HepG2 (cell line): ENCODE measurements around the gene NEU4. TPM values are rescaled to one million over a fixed set of nuclear protein-coding genes. Genes with fewer than 3 reads are reported as not detected.

Experiments
- BCLAF1 ChIP-seq: fragments of 450-650 bp; IDR thresholded peaks from 2 replicates; pipeline ENCODE4 v1.6.1; 2017; ENCODE audit warnings: mild to moderate bottlenecking
- EZH2 ChIP-seq: conservative IDR thresholded peaks from 2 replicates; pipeline ENCODE4 v1.6.1; 2012; ENCODE audit warnings: mild to moderate bottlenecking, low read depth, low read length, moderate library complexity
- GMEB1 ChIP-seq: sonication (generic); formaldehyde crosslinking; IDR thresholded peaks from 2 replicates; pipeline ENCODE4 v1.5.1; 2020; ENCODE audit warnings: missing genetic modification reagents, mild to moderate bottlenecking, borderline replicate concordance
- KDM1A ChIP-seq: IDR thresholded peaks from 2 replicates; pipeline ENCODE4 v1.6.1; 2016; ENCODE audit warnings: missing compliant biosample characterization
- POLR2AphosphoS5 ChIP-seq: IDR thresholded peaks from 2 replicates; pipeline ENCODE4 v1.6.1; 2012; ENCODE audit warnings: low read depth, low read length
- RNF2 ChIP-seq: fragments of 450-650 bp; conservative IDR thresholded peaks from 2 replicates; pipeline ENCODE4 v1.6.1; 2016; ENCODE audit warnings: low read depth
- SNAPC4 ChIP-seq: sonication (generic); formaldehyde crosslinking; IDR thresholded peaks from 2 replicates; pipeline ENCODE4 v1.4.0; 2020; ENCODE audit warnings: mild to moderate bottlenecking, missing genetic modification reagents
- SSRP1 ChIP-seq: IDR thresholded peaks from 2 replicates; pipeline ENCODE4 v1.6.1; 2016; ENCODE audit warnings: control low read depth
- ZBED4 ChIP-seq: sonication (generic); formaldehyde crosslinking; IDR thresholded peaks from 2 replicates; pipeline ENCODE4 v1.4.0; 2020; ENCODE audit warnings: missing genetic modification reagents, borderline replicate concordance
- ZNF143 ChIP-seq: sonication (generic); formaldehyde crosslinking; IDR thresholded peaks from 2 replicates; pipeline ENCODE4 v1.4.0; 2020; ENCODE audit warnings: missing genetic modification reagents
- ZNF281 ChIP-seq: sonication (generic); formaldehyde crosslinking; IDR thresholded peaks from 2 replicates; pipeline ENCODE4 v1.4.0; 2020; ENCODE audit warnings: missing genetic modification reagents, borderline replicate concordance
- ZNF333 ChIP-seq: sonication (generic); formaldehyde crosslinking; IDR thresholded peaks from 2 replicates; pipeline ENCODE4 v1.4.0; 2020; ENCODE audit warnings: mild to moderate bottlenecking, missing genetic modification reagents, borderline replicate concordance
- ZNF567 ChIP-seq: sonication (generic); formaldehyde crosslinking; IDR thresholded peaks from 2 replicates; pipeline ENCODE4 v1.8.1; 2023; ENCODE audit warnings: mild to moderate bottlenecking, missing genetic modification reagents, borderline replicate concordance
- polyA plus RNA-seq, 8 experiments: library from polyadenylated mRNA; depleted of rRNA in 3 of 8; stranded (reverse) in 7 of 8; unstranded in 1 of 8; fragments of >200 nt; fragmentation: Illumina TruSeq in 4 of 8; extraction: Trizol in 4 of 8; gene quantifications; 2 replicates each; pipeline versions ENCODE4 v1.2.1 to v1.2.3, GENCODE V29; 2011 to 2016; ENCODE audit warnings: low read depth in 4 of 8, missing spikeins in 1 of 8, mixed read lengths in 1 of 8; ENCODE audit not compliant: insufficient read depth in 1 of 8
- total RNA-seq, 5 experiments: library from RNA; depleted of rRNA; stranded (reverse); fragments of >200 nt; fragmentation: Illumina TruSeq; extraction: Trizol; gene quantifications; 2 replicates each; pipeline ENCODE4 v1.2.3, GENCODE V29; 2016; ENCODE audit warnings: low read depth in 1 of 5

Gene NEU4
- total and polyA plus RNA-seq, 2 of the 13 experiments (the other 11 are each of a cell fraction or from before 2014, with no cell fraction given) = 53.5 to 107 TPM

- TF ChIP-seq SNAPC4 (CRISPR knock-in tag) (peak; percentile 84), SSRP1 (peak; percentile 93), GMEB1 (CRISPR knock-in tag) (peak; percentile 55; the same call in 1 of the 2 replicates), ZNF281 (CRISPR knock-in tag) (peak; percentile 73; the same call in 1 of the 2 replicates), KDM1A (peak; percentile 64; the same call in 1 of the 2 replicates), ZNF567 (CRISPR knock-in tag) (no peak), EZH2 (no peak), POLR2AphosphoS5 (no peak), ZNF143 (CRISPR knock-in tag) (no peak), RNF2 (peak; percentile 83; the same call in 1 of the 2 replicates), ZNF333 (CRISPR knock-in tag) (no peak), BCLAF1 (no peak), ZBED4 (peak; percentile 66; the same call in 1 of the 2 replicates)
These were observed 9.9 kb downstream of the NEU4 start (continued) for GRCh38 chr2:241818943-241819270.
